AG08396 (cell line): ENCODE results near the gene MTAP.

Experiments used
- DNase-seq: peaks from one replicate; pipeline ENCODE4 v3.0.0; 2012; ENCODE audit warnings: low spot score, mixed read lengths

MTAP gene

DNA sequence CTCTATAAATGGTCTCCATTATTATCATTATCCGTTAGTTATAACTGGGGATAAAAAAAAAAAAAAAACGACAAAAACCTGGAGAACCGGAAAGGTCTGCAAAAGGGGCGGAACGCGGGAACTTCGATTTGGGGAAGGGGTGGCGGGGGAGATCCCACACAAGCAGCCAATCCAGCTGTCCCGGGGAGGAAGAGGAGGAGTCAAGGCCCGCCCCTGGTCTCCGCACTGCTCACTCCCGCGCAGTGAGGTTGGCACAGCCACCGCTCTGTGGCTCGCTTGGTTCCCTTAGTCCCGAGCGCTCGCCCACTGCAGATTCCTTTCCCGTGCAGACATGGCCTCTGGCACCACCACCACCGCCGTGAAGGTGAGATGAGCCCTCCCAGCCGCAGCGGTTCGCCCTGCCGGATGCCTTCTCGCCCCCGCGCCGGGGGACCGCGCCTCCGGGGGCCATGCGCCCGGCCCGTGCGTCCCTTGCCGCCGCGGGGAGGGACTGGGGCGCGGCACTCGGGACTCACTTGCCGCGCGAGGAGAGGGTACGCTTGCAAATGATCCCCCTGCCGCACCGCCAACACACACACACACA is at the start of gene MTAP:
Gene MTAP, plus strand, starts transcription at position 219 of the 583 bp plus-strand sequence. Its CDS starts 113 bp downstream, at position 332.
- peak; percentile 92 for DNase-seq

DNA sequence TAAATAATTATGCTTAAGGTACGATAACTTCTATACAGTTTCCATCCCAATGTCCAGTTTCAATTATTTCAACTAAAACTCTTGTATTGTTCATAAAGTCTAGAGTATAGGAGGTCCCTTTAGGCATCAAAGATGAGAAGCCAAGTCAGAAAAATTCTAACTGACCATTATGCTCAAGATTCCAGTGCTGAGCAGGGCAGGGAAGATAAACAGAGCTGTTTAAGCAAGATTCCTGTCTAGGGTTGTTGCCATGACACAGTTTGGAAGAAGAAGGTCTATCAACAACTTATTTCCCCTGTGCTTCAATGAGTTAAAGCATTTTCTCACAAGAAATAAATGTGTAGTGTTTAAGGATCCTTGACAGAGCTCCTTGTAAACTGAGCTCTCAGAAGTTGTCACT is 48.9 kb upstream of the MTAP start:
- DNase-seq = no peak

DNA sequence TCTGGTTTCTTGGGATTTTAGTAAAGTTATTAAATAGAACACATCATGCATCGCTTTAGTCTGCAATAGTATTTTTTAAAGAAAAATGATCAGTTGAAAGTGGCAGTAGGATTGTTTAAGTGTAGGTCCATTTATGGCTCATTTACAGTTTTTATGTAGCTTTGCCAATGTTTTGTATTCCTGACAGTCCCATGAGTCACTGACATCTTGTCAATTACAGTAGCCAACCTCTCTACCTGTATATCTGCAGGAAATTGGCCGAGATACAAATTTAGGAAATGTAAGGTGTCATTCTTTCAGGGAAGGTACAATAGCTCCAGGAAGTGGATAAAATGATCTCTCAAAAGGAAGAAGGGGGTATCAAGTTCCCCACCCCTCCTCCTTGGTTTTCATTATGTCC is 47.7 kb upstream of the MTAP start:
- no peak for DNase-seq

DNA sequence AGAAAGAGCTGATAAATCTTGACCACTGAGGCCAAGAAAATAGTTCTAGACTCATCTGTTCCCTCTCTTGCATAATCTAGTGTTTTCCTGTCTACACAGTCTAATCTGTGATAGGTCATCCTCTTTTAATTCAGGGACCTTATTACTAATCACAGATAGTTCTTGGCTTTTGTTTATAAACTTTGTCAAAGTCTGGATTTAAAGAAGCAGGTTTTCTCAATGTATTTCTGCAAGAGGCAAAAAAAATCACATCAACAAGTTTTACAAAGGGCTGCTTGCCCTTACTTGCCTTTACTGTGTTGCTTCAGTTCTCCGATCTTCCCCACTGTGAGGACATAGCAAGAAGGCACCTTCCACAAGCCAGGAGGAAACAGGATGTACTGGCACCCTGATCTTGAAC is 43.9 kb upstream of the MTAP start:
- DNase-seq = no peak

DNA sequence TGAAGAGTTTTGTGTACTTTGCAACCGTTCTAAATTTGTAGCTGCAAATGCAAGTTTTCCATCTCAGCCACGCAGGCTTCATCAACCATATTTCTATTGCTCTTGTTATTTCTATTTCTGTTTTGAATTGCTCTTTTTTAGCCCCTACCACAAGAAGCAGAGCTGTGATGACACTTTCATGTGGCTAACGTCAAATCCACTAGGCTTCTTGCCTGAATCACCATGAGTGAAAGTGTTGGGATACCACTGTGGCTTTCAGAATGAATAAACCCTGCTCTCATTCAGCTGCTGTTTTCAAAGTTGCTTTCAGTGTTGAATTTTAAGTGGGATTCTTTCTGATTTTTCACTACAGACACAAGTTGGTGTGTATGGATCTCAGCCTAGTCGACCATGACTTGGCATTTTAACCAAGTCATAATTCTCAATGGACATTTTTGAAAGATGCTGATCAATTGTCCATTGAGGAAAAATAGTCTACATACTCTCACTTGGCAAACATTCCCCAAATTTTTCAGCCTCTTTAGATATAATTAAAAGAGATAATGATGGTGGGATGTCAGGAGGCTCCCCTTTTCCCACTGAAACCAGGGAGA is 41.0 kb upstream of the MTAP start:
- no peak for DNase-seq

DNA sequence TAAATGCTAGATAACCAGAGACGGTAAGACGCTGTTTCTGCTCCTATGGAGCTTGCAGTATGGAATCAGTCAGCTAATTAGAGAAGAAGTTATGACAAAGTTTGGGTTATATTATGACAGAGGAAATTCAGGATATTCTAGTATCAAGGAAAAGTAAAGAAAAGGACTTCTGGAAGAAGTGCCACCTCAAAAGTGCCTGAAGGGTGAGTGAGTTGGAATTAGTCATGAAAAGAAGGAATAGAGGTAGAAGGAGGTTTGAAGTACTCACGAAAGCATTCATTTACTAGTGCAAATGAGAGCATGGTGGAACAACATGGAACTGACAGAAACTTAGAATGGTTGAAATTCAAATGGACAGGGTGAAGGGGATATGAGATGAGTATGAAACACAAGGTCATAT is 40.4 kb upstream of the MTAP start:
- DNase-seq = no peak

DNA sequence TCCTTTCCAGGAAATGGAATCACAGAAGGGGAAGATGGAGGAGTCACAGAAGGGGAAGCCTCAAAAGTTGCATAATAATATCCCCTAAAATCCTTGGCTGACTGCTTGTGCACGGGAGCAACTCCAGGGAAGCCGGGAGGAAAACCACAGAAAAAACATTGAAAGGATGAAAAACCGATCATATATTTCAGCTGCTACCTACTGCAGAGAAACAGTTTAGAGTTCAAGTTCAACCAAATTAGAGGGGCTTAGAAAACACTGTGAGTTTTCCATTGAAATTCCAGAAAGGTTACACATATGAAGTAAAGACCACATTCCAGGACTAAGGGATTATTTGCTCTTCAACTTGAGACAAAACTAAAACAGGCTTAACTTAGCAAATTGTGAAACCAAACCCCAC is 37.6 kb upstream of the MTAP start:
- no peak for DNase-seq

DNA sequence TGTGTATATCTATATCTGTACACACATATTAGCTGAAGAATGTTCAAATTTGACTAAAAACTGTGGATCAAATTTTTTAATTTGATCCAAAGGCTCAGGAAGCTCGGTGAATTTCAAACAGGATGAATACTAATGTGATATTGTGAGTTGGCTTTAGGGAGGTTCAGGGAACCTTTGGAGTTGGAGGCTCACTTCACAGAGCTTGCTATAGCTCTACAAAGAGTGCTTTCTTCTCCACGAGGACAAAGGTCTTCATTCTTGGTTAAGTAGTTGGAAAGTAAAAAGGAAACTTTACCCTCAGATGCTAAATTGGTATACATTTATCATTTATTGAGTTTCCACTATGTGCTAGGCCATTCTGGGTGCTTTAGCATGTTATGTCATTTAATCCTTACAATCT is 36.3 kb upstream of the MTAP start:
- no peak for DNase-seq

DNA sequence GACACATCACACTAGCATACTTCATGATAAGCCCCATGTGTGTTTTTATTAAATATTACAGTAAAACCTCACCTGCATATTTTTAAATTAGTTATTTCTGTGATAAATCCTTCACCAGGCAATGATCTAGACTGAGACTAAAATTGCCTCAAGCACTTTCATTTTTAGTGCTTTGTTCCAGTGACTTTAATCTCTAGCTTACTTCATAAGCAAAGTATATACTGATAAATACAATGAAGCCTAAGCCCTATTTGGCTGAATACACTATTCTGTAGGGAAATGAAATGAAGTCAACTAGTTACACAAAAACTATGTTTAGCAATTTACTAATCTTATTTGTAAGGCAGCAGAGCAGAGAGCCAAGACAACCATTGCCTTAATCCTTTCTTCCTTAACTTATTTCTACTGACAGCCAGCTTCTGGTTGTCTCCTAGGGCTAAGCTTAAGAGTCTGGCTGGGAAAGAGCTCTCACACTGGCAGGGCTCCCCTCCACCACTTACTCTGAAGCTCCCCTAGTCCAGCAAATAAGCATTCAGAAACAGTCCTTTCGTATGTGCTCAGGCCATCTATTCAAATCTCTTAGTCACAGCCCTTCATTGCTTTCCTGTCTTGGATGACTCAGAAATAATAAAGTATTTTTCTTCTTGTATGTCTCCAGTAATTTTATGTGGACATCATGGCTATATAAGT is 31.4 kb upstream of the MTAP start:
- DNase-seq = peak; percentile 19

DNA sequence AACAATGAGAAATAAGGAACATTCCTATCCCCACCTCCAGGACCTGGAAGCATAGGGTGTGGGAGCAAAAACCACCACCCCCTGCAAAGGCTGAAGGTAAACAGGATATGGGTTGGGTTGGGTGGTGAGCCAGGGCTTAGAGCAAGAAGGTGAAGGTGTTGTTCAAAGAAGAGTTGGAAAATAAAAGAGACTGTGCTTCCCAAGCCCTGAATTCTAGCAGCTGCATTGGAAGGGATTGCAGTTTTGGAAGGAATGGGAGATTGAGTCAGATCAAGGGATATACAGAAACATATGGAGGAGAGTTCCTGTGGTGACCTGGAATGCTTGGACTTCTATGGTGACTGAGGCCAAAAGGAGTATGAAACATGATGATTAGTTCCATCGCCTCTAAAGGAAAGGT is 24.7 kb upstream of the MTAP start:
- DNase-seq = peak; percentile 65

DNA sequence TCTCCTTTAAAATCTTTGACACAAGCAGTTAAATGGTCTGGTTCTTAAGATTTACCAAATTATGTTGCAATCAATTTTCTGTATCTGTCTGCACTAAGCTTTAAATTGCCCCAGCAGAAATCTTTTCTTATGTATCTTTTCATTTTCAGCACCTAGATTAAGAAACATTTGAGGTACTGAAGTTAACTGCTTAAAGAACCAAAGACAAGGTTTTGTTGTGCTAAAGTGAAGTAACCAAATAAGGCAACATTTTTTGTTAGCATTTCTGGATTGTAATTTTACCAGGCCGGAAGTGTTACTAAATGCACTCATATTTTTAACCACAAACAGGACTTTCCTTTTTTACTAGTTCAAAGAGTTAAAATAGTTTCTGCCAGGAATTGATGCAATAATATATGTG is 24.1 kb upstream of the MTAP start:
- DNase-seq = no peak

DNA sequence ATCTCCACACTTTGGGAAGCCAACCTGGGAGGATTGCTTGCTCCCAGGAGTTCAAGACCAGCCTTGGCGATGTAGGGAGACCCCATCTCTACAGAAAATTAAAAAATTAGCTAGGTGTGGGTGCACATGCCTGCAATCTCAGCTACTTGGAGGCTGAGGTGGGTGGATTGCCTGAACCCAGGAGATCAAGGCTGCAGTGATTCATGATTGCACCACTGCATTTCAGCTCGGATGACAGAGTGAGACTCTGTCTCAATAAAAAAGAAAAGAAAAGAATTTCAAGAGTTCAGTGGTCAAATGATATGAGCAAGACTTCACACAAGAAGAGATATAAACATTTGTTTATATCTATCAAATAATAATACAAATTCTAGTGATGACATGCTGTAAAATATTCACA is 23.0 kb upstream of the MTAP start:
- DNase-seq = no peak

DNA sequence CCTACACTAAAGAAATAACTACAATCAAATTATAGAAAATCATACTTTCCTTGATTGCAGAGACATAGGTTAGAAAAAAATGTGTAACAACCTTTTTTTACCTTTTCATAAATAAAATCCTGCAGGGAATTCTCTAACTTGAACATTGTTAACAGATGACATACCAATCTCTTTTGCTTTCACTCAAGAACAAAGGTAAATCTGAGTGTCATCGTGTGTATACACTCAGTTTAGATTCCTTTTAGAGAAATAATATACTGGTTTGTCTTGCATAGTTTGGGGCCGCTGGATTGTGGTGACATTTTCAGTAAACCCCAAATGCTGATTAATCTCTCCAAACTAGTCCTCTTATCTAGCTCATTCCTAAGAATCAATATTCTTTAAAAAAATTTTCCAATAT is 20.8 kb upstream of the MTAP start:
- no peak for DNase-seq

DNA sequence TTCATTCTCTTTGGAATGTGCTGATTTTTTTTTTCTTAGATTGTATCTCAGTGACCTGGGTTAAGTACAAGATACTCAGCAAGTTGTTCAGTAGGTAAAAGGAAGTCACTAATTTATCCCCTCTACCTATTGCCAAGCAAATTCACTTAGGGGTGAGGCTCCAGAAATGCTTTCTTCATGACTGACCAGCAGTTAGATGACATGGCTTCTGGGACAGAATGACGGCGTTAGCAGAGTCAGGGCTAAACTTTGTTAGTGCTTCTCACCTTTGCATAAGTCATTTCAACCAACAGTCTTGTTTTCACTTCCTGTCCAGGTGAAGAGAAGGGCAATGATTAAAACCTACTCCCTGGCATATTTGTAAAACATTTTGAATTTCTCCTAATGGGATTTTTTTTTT is 20.2 kb upstream of the MTAP start:
- no peak for DNase-seq

DNA sequence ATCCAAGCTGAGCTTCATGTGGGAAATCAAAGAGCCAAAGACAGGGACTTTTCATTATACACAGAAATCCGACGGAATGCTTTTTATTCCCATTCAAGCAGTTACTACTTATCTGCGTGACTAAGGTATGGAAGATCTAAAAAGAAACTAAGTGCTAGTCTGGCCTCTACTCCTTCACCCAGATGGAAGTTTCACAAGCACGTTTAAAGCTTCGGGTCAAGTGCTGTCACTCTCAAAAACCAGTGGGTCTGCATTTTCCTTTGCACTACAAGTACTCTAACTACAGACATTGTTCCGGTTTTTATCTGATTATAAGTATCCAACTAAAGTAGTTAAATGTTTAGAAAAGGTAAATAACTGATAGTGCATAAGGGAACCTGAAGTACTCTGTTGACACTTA is 13.7 kb upstream of the MTAP start:
- no peak for DNase-seq

DNA sequence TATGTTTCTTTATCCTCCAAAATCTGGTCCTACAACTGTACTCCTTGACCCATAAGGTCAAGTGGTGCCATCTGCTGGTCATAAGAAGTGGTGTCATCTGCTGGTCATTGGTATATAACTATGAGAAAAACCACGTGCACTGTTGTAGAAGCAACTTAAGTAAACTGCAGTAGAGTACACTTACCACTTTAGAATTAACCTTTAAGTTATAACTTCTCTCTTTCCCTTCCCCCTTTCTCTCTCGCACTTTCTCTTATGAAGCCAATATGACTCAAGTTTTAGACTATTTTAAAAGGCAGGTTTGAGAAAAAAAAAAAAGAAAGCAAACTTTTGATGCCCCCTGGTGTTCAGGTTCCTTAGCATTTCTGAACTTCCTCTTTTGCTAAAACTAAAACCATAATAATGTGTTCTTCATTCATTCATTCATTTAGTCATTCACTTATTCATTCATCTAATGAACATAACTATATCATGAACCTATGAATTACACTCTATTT is 12.8 kb upstream of the MTAP start:
- DNase-seq = peak; percentile 61

DNA sequence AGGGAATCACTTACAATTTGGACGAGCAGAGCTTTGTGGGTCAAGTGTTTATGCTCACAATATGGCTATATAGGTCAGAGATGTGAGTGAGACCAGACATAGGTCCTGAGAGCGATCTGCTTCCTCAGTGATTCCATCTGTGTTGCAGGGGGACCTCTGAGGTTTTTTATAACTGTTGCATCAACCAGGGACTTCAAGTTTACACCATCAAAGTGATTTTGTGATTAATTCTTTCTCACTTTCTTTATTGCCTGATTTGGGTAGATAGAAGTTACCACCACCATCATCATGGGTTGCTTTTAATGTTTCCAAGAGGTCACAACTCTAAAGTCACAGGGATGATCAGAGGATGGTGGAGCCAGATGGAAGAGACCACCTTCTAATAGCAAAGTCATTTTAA is 7.0 kb upstream of the MTAP start:
- DNase-seq = no peak

DNA sequence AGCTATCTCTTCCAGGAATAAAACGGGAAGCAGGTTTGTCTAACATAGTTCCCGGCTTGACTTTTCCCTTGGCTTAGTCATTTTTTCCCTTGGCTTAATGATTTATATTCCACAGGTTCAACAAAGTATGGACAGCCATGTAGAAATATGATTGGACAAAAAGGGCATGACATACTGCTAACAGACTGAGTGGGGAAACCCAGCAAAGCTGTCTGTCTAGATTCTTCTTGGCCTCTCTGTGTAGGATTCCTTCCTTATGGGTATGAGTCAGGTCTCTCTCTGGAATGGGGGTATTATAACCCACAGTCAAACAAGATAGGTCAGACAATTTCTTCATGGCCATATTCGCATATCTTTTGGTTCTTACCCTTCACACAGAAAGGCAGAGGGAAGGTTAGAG is 5.7 kb upstream of the MTAP start:
- DNase-seq = no peak

DNA sequence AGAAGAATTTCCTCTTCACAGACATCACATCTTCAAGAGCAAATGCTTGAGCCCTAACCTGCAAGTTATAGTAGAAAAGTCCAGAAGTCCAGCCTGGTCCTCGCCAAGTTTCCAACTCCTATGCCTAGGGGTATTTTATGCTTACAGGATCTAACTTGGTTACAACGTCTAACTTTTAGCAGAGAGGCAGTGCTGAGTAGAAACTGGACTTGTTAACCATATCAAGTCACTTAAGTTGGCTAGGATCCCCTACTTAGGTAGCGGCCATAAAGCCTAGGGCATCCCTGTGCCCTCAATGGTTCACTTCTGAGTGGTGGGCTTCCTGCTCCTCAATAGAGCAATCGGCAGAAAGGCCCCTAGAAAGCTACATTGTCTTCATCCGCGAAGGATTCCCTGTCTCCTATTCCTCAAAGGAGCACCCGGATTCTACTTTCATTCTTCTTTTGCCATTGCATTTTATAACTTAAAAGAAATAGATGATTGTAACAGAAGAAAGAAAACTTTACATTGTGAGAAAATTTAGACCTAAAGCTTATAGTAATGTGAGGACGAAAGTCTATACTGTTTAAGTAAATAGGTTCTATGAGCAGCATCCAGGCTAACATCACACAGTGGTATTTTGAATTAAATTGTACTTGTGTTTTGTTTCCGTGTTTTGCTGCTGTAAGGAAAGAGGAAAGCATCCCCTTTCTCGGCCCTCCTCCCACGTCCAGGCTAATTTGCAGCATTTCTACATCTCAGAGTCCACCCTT is 1.3 kb upstream of the MTAP start:
- no peak for DNase-seq

DNA sequence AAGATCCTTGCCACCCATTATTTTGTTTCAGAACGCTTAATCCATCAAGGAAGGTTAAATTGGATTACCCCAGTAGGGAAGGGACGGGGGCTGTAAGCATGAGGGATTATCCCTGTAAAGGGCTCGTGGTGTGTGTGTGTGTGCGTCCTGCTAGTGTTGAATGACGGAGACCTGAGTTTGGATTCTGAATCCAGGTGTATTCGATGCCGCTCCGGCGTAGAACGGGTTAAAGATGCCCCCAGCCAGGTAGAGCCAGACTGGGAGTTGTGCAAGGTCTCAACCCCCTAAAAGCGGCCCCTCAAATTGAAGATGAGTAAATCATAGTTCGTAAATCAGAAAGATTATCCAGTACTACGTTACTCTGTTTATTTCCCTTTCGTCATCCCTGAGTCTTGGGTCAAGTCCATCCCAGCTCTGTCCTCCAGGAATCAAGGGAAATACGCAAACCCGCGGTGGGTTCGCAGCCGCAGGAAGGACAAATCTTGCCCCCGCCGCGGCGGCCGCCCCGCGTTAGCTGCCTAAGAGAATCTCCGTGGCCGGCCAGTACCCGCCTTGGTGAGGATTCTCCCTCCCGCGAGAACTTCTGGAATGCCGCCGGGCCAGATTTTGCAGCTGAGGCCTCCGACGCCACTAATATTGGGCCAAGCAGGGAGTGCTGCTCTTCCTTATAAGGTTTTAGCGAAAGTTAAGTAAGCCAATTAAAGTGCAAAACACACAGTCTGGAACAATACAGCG is 586 bp upstream of the MTAP start:
- peak; percentile 81 for DNase-seq

DNA sequence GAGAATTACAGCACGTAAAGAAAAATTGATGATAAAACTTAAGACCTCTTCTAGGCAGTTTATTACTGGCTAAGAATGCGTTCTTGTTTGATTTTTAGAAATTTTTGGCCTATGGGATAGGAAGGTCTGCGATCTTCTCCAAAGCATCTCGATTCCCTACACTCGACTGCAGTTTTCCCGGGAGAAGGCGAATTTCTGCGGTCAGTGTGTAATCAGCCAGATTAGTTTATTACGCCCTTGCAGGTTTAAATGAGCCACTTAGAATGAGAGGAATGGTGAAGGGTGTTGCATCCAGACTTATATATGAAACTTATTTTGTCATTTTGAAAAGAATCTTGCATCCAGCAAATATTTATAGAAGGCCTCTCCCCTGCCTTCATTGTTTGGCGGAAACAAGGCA is 1.2 kb downstream of the MTAP start:
- no peak for DNase-seq

DNA sequence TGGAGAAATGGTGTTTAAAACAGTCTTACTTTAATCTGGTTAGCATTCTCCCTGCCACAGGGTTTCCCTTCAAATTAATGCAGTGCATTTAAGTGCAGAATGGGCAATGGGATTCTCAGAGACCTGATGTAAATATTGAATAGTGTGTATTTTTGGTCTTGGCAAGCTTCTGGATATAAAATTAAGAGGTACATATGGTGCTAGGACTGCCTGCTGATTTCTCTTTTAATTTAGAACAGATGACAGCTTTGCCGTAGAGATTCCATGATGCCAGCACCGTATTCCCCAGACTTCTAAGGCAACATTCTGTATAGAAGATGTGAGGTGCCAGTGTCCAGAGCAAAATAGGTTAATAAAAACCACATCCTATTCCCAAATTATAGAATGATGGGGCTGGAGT is 1.9 kb downstream of the MTAP start:
- no peak for DNase-seq
